KBM-7 (cell line): ENCODE data around the gene HSPG2.
"Not testable (repeated sequence)": the region's sequence is repeated elsewhere in the genome, so short reads cannot be mapped to it uniquely, and the experiment has no call there.

Experiments used
- DNase-seq: peaks from one replicate; pipeline ENCODE4 v3.0.0-alpha.2; 2015
- in situ Hi-C: fragments of 300-500 bp; cut with MboI; formaldehyde crosslinking; loops from 2 replicates; pipeline ENCODE4 v1.14.3; 2020; ENCODE audit warnings: low sequenced_read_pairs, low pct_unique_long_range_greater_than_20kb, mixed read lengths

The HSPG2 gene

GRCh38 chr1:21794656-21795055 lies 142.5 kb downstream of the HSPG2 start:
- no peak for DNase-seq
- in situ Hi-C loops = no loop called here

- no peak for DNase-seq
- in situ Hi-C loops = no loop called here
These were observed 144.0 kb downstream of the HSPG2 start for GRCh38 chr1:21793104-21793503.

GRCh38 chr1:21786640-21787039 lies 150.5 kb downstream of the HSPG2 start:
- in situ Hi-C loops = no loop called here
- DNase-seq = no peak

- DNase-seq, in situ Hi-C loops: not testable (repeated sequence)
These were observed 151.3 kb downstream of the HSPG2 start for GRCh38 chr1:21785764-21786163.

GRCh38 chr1:21783679-21784603 lies 153.2 kb downstream of the HSPG2 start:
- in situ Hi-C loops = no loop called here
- peak; percentile 96 for DNase-seq

- in situ Hi-C loops = no loop called here
- DNase-seq = peak; percentile 94
These were observed 154.0 kb downstream of the HSPG2 start, which contains the start of gene USP48 for GRCh38 chr1:21782868-21783678. Gene USP48, minus strand, starts transcription at chr1:21783149. Its CDS starts 192 bp downstream, at chr1:21782957.

- in situ Hi-C loops = no loop called here
- DNase-seq = peak; percentile 74
These were observed 154.7 kb downstream of the HSPG2 start for GRCh38 chr1:21782349-21782867.

GRCh38 chr1:21781815-21782348 lies 155.2 kb downstream of the HSPG2 start:
- in situ Hi-C loops = no loop called here
- DNase-seq = no peak

GRCh38 chr1:21779613-21780521 lies 157.2 kb downstream of the HSPG2 start:
- no peak for DNase-seq
- in situ Hi-C loops = no loop called here

- in situ Hi-C loops = no loop called here
- DNase-seq = no peak
These were observed 158.7 kb downstream of the HSPG2 start for GRCh38 chr1:21778405-21778727.

GRCh38 chr1:21776925-21777324 lies 160.2 kb downstream of the HSPG2 start:
- DNase-seq, in situ Hi-C loops: not testable (repeated sequence)

- in situ Hi-C loops = no loop called here
- no peak for DNase-seq
These were observed 161.0 kb downstream of the HSPG2 start for GRCh38 chr1:21775985-21776562.

GRCh38 chr1:21775550-21775914 lies 161.6 kb downstream of the HSPG2 start:
- no peak for DNase-seq
- in situ Hi-C loops = no loop called here

- no peak for DNase-seq
- in situ Hi-C loops = no loop called here
These were observed 162.1 kb downstream of the HSPG2 start for GRCh38 chr1:21774835-21775549.

GRCh38 chr1:21773585-21773984 lies 163.5 kb downstream of the HSPG2 start:
- in situ Hi-C loops = no loop called here
- peak; percentile 31 for DNase-seq
